SK-N-MC (cell line): ENCODE results near the gene IL6ST.

Experiments used
- EZH2 ChIP-seq: fragments of 200-600 bp; sonication (generic); IDR thresholded peaks from one replicate; pipeline ENCODE4 v1.6.1; 2017; ENCODE audit warnings: antibody characterized with exemption
- FOXP2 ChIP-seq: optimal IDR thresholded peaks from 2 replicates; pipeline ENCODE3; 2011; ENCODE audit warnings: mild to moderate bottlenecking, moderate library complexity; ENCODE audit not compliant: insufficient read depth; ENCODE audit errors: extremely low read length, control extremely low read depth
- POLR2AphosphoS5 ChIP-seq: IDR thresholded peaks from 2 replicates; pipeline ENCODE4 v1.6.1; 2012; ENCODE audit warnings: mild to moderate bottlenecking, low read depth, low read length, borderline replicate concordance

DNA sequence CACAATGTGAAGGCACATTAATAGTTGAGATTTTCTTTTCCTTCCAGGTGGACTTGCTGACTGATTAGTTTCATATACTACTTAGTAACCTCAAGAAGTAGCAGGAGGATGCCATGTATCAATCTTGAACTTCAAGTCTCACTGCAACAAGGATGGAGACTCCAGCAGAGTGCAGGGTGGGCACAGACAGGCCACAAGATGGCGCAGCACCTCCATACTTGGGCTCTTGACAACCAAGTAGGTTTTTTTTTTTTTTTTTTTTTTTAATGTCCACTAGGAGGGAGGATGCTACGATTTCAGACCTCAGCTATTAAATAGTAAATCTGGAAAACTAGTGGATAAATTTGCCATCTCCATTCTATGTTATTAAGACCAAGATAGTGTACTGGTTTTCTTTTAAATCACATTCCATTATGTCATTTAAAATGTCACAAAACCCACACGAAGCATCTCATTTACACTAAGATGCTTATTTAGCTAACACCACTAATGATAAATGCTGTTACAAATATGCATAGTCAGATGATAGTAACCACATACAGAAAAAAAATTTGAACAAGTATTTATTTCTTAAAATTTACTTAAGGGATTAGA is 58.6 kb downstream of the IL6ST start:
- TF ChIP-seq POLR2AphosphoS5 (no peak), EZH2 (no peak), FOXP2 (no peak)
